Measurements from ENCODE around the gene AKAP5. TPM values are rescaled to one million over a fixed set of nuclear protein-coding genes. Genes with fewer than 3 reads are reported as not detected.

Gene AKAP5, protein sequence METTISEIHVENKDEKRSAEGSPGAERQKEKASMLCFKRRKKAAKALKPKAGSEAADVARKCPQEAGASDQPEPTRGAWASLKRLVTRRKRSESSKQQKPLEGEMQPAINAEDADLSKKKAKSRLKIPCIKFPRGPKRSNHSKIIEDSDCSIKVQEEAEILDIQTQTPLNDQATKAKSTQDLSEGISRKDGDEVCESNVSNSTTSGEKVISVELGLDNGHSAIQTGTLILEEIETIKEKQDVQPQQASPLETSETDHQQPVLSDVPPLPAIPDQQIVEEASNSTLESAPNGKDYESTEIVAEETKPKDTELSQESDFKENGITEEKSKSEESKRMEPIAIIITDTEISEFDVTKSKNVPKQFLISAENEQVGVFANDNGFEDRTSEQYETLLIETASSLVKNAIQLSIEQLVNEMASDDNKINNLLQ
- 3.1 TPM for polyA plus RNA-seq (2013, experiment 1 of 2; ENCODE audit: insufficient read length)
- polyA plus RNA-seq (2013, experiment 2 of 2; ENCODE audit: insufficient read length), result 9.0 TPM

DNA sequence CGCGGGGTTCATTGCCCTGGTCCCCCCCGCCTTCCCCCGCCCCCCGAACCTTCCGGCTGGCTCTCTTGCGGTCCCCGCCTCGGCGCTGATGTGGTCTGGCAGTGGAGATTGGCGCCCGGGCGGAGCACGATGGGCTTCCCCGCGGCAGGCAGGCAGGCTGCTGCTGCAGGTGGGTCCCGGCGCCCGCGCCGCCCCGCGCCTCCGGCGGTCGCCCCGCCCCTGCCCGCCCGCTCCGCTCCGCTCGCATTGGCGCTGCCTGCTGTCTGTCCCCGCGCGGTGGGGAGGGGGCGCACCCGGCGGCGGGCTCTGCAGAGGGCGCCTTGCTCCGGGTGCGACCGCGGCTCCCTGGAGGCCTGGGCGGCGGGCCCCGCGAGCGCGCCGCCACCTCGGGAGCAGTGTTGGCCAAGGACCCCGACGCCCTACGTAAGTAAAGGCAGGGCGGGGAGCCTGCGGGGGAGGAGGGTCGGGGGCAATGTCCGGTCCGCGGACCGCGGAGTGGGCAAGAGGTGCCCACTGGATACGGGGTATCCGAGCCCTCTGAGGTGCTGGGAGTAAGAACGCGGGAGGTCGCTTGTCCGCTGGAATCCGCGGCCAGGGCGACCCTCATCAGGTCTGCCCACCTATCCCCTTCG is at the start of gene AKAP5:
Gene AKAP5 (plus strand): TSS at position 309 of the 632 bp plus-strand sequence. CDS start 2,896 bp downstream, outside the sequence.
- peak; percentile 42 for DNase-seq

DNA sequence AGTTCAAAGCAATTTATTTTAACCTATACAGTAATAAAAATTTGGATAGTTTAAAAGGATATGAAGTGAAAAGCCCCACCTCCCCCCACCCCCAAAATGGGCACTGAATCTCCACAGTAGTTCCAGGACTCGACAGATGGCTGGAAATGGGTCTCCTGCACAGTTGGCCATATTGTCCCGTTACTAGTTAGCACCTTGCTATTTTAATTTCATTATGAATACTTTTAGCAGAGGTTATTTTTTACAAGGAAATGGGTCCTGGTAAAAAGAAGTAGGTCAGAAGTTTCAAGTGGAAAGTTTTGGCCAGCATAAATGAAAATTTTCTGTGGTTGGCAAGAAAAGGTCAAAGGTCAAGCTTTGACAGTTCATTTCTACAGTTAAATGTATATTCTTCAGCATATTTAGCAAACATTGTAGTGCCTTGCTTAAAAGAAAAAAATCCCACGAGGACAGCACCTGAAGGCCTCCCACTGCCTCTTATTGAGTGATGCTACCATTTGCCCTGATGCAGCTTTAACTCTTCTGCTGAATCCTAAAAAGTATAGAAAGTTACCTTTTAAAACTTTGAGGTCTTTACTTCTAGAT is 48.9 kb upstream of the AKAP5 start:
- no peak for DNase-seq

DNA sequence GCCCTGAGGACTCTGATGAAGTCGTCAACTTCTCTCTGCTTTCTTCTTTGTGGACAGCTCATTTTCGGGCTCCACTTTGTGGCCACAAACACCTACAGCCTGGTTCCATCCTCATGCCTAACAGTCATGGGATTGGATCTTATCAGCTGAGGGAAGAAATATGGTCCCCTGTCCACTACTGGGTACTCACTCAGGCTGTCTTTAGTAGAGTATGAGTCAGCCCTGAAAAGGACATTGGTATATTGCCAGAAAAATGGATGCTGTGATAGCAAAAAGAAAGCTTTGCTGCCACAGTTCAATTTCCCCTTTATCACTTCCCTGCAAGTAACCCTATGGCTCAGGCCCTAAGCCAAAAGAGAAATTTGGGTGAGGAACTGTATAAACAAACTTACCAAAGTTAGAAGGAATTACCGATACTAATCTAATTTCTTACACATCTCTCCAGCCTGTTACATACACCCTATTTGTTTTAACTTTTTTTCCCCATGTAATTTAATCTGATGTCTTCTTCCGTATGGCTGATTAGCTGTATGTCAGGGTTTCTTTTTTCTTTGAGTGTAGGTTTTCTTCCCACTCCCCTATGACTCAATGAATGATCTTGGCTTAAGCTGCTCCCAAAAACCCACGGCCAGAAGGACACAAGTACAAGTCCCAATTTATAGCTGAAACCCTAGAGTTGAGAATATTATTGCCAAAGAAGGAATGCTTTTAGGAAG is 48.1 kb upstream of the AKAP5 start:
- peak; percentile 25 for DNase-seq

DNA sequence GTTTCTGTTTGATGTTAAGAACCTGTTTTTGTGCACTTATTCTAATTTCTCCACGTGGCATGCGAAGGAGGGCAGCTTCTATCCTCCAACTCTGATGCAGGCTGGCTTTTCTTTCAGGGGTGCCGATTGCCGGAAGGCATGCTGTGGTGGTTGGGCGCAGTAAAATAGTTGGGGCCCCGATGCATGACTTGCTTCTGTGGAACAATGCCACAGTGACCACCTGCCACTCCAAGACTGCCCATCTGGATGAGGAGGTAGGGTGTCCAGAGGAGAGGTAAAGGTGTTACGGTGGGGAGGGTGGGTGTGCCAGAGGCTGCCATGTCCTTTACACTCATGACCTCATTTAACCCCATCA is 47.6 kb upstream of the AKAP5 start:
- no peak for DNase-seq

DNA sequence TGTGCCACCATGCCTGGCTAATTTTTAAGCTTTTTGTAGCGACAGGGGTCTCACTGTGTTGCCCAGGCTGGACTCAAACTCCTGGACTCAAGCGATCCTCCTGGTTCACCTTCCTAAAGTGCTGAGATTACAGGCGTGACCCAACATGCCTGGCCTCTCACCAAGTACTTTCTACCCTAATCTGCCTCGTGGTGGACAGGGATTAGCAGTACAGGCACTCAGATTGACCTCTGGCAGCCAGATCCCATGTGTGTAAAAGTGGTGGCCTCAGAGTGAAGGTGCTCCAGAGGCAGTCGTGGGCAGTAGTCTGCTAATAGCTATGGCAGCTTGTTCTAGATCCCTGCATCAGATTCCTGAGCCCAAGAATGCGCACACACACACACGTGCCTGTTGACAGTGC is 46.3 kb upstream of the AKAP5 start:
- DNase-seq, result no peak

DNA sequence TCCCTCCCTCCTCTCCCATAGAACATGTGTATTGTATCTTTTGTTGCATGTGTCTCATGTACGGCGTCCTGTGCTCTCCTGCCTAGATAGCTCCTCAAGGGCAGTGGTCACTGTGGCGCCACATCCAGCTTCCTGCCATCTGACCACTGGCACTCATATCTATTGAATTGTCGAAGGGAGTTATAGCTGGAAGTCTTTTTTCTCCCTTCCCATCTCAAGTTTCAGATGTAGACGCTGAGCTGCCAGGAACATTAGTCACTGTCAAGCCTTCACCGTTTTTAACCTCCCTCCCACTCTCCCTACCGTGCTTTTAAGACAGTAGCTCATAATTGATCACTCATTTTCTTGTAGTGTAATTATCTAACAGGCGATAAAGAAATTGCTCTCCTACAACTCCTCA is 44.1 kb upstream of the AKAP5 start:
- peak; percentile 84 for DNase-seq

DNA sequence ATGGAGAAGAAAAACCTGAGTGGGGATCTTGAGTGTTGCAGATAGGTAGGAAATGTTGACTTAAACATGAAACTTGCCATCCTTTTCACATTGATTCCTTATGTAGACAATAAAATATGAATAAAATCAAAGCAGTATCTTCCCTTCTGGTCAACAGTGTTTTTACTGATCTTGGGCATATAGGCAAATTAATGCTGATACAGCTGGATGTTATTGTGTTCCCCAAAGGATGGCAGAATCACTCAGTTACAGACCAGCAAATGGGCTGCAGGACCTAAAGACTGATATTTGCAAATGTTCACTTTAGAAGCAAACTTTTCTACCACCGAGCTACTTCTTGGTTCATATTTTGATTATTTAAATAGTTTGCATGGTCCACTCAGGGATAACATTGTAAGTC is 43.3 kb upstream of the AKAP5 start:
- no peak for DNase-seq

DNA sequence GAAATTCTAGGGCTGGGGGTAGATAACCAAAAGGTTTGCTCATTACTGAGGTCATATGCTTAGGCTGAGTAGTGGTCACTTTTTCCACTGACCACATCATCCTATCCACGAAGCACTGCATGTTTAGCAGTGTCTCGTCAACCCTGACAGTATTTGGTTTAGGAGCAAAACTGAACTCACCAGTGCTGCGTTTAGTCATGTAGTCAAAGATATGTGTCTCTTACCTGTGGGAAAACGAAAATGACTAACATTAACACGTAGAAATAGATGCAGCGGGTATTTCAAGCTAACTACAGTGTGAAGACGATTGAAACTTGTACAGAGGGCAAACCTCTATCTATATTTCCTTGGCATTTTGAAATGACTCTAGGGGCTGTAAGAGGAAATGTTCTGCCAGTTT is 42.5 kb upstream of the AKAP5 start:
- DNase-seq, result no peak

DNA sequence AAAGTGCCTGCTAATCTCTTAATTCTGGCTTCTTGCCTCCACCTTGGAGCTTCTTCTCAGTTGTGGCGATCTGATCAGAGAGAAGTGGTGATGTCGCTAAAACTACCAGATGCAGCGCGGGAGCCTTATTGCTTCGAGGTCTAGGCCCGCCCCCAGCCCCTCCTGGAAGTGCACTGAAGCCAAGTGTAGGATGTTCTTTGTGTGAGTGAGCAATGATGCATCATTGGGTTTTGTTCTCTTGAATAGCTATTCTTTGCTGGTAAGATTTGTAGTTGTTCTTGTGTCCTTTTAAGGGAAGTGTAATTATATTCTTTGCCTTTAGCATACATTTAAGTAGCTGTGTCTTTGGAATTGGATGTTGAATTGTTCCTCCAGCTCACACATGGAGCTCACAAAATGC is 41.3 kb upstream of the AKAP5 start:
- peak; percentile 74 for DNase-seq

DNA sequence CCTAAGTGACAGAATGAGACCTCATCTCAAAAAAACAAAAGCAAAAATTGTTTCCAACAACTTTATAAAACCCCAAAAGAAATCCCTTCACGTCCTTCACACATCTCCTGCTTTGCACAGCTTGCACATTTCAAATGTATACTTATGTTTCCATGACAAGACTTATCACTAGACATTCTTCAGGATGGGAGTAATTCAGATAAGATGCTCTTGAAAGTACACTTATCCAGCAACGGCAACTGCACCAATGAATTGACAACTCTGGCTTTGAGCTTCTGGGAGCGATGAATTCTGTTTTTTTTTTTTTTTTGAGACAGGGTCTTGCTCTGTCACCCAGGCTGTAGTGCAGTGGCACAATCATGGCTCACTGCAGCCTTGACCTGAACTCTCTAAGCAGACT is 30.8 kb upstream of the AKAP5 start:
- no peak for DNase-seq

DNA sequence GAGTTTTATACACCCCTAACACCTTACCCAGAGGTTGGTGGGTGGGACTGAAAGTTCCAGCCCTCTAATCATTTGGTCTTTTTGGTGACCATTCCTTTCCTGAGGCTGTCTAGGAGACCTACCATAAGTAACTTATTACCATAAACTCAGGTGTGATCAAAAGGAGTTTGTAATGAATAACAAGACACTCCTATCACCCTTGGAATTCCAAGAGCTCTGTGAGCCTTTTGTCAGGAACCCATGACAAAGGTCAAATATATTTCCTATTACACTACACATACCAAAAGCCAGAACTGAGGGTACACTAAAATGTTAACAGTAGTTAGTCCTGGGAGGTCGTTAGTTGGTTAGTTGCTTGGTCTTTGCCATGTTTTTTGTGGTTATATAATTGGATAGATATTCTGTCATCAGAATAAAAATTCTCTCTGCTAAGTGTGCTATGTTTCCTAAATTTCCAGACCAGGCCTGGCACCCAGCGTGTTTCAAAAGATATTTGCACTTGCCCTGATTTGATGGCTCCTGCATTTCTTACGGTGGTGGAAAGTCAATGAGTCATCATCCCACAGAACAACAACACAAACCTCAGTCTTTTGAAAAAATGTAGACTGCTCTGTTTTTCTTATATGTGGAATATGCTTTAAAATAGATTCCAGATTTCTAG is 27.0 kb upstream of the AKAP5 start:
- peak; percentile 97 for DNase-seq

DNA sequence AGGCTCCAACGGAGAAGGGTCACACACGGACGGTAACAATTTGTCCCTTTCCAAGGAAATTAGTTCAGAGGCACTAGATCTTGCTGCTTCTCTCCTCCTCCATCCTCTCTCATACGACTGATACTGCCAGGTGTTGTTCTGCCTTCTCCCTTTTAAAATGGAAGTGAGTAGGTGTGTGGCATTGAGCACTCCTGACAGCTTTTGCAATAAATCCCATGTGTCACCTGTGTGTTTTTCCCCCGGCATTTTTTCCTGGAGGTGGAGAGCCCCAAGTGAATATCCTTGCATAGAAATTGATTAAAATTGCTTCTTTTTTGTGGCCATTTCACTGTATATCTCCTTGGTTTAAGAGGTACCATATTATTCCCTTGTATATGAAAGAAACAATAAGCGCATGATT is 26.2 kb upstream of the AKAP5 start:
- no peak for DNase-seq

DNA sequence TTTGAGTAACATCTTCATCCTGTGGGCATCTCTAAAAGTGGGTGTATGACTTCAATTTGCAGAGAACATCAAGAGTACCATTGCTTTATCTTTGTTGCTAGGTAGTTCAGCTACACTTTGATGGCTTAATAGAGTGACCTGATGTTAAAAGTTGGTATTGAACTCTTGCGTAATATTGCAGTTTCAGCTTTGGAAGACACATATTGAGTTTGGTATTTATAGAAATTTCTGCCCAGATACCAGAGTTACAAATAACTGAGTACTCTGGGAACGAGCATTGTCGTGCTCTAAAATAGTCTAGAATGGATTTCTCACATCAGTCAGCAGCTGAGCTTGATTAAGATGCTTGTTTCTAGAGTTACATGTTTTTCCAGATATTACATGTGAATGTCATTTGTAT is 24.8 kb upstream of the AKAP5 start:
- peak; percentile 27 for DNase-seq

DNA sequence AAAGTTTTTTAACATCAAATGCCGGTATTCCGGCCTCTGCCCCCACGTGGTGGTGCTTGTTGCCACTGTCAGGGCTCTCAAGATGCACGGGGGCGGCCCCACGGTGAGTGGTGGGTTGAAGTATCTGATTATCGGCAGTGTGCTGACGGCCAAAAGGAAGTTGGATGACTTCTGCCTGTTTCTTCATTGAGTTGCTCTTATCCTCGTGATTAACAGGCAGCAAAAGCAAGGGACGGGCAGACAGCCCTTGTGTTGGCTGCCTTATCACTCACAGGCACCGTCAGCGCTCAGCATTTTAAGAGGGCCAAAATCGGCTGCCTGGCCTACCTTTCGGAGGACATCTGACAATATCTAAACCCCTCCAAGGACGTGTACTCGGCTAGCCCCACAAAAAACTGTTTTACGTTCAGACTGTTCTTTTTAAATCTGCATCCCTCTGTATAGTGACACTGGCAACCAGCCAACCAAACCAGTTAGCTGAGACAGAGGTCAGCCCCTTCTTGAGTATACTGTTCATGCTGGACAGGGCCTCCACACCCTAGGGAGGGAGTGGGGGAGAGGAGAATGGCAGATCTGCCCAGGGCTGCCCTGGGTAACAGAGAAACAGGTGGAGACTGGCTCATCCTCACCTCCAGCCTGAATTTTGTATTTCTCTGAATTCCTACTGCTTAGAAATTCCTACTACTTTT is 22.9 kb upstream of the AKAP5 start:
- DNase-seq, result no peak

DNA sequence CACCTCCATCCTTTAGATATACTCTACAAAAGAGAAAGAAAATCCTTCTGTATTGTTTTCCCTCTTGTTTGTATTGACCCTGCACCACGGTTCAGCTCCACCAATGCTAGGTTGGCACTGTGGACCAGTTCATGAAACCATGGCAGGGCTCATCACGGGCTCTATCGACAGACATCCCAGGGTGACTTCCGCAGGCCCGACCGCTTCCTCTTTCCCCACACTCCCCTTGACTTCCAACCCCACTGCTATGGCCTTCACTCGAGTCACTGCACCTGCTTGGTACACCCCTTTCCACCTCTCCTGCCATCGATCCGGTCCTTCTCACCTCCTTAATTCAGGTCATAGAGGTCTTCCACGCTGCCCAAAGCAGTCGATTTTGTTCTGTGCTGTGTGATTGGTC is 21.2 kb upstream of the AKAP5 start:
- DNase-seq, result no peak

DNA sequence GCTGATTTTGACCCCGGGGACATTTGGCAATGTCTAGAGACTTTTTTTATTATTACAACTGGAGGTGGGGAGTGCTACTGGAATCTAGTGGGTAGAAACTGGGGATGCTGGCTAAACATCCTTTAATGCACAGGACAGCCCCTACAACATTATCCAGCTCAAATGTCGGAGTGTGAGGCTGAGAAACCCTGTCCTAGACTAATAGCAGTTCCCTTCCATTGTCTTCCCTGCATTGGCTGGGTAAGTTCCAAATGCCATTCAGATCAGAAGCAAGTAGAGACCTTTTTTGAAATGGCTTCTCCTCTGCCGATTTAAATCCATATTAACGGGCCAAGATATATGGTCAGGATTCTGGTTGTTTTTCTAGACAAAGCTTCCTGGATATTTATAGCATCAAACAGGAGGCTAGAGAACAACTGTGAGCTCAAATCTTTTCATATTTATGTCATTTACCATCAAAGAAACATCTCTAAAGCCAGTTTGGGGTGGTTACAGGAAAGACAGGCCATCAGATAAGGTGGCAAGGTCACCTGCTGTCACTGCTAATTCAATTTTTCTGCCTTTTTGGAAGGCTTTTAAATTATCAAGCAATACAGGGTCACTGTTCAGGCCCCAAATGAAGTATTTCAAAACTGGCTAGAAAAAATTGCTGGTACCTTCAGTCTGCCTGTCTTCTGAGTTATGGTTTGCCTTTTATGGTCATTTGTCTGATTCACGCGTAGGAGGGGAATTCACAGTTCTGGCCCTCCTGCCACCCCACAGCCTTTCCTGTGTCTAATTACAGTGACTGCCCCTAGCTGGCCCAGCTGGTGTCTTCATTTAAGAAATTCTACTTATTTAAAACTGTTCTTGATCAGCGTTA is 20.1 kb upstream of the AKAP5 start:
- peak; percentile 92 for DNase-seq

DNA sequence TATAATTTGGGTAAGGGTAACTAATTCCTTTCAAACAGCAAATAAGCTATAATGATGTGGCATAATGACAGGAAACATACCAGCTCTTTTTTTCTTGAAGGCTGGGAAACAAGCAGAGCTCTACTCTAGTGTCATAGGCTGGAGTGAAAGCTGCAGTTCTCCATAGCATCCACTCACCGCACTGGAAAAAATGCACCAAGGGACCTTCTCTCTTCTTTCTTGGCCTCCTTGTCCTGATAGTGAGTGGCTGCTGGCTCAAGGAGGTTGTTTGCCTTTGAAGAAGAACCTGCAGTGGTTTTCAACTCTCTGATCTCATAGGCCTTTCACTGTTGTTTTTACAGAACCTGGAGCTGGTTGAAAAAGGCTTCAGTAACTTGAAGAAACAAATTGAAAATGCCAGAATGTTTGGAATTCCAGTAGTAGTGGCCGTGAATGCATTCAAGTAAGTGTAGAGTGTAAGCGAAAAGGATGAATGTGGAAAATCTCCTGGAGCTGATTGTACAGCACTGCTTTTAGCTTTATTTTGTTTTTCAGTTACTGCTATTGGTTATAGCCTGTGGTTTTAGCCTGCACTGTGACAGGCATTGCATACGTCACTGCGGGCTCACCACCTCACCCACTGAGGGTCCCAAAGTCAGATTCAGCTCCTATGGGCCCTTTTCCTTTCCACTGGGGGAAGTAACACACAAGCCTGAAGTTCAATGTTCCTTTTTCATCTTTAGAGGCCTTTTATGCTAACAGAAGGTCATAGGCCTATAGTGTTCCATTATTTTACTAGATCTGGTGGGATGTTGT is 17.2 kb upstream of the AKAP5 start:
- peak; percentile 34 for DNase-seq

DNA sequence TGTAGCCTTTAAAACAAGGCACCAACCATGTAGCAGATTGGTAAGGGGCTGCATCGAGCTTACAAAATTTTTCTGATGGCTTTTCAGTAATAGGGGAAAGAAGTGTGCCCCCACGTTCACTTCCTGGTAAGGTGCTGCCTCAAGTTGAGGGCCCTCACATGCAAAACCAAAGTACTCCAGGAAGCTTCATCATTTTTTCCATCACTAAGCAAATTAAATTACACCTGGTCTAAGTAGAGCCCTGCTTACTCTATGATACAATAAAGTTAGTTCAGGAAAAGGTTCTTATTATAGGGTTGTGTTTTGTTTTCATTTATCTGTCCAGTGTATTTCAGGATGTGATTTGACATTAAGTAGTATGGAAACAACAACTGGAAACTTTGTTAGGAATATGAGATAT is 15.0 kb upstream of the AKAP5 start:
- no peak for DNase-seq

DNA sequence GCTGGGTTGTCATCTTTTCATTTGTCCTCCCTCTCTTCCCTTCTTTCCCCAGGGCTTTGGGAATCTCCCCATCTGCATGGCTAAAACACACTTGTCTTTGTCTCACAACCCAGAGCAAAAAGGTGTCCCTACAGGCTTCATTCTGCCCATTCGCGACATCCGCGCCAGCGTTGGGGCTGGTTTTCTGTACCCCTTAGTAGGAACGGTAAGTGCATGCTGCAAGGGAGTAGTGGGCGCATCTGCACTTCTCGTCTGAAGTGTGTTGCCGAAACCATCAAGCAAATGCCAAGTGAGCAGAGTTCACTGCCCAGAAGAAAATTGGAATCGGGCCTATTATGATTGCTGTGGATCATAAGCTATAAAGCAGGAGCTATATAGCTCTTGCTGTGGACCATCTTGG is 10.6 kb upstream of the AKAP5 start:
- DNase-seq, result no peak

Measured in fibroblast of skin of back (primary cell).